NCI-H526 treated with DMSO at 0.1 percent for 48 hours (cell line): ENCODE results near the gene PES1.
"Not testable (repeated sequence)": the region's sequence is repeated elsewhere in the genome, so short reads cannot be mapped to it uniquely, and the experiment has no call there.

Source experiments
- DNase-seq: peaks from one replicate; lab custom pipeline; 2025; lab: John Stamatoyannopoulos, UW

PES1 gene

DNA sequence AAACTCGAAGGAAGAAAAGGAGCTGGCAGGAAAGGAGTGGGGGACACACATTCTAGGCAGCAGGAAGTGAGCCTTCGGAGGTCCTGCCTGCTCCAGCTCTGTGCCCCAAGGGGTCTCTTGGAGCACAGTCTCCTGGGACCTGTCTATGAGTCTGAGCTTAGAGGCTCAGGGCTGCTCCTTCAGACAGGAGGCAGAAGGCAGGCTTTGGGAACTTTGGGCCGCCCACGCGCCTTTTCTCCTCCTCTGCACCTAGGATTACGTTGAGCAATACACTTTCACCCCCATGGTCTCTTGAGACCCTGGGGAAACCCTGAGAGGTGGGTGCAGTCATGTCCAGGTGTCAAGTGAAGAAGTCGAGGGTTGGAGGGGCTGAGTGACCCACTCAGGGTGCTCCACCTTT is 16.2 kb upstream of the PES1 start:
- no peak for DNase-seq

DNA sequence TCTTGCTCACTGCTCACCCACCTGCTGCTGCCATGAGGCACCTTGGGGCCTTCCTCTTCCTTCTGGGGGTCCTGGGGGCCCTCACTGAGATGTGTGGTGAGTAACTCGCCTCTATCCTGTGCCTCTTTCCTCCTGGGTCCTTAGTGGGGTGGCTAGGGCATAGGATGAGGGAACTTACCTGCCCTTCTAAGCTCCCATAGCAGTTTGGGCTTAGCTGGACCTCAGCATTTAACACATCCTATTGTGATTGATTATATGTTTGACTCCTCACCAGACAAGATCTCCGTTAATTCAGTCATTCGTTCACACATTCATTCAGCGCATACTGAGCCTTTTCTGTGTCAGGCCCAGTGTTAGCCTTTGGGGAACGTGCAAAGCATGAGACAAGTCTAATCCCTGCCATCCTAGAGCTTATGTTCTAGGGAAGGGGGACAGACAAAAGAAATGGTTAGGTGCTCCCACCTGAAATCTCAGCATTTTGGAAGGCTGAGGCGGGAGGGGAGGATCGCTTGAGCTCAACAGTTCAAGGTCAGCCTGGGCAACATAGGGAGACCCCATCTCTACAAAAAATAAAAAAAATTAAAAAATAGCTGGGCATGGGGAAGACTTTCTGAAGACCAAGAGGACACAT is 15.7 kb upstream of the PES1 start:
- DNase-seq = no peak

DNA sequence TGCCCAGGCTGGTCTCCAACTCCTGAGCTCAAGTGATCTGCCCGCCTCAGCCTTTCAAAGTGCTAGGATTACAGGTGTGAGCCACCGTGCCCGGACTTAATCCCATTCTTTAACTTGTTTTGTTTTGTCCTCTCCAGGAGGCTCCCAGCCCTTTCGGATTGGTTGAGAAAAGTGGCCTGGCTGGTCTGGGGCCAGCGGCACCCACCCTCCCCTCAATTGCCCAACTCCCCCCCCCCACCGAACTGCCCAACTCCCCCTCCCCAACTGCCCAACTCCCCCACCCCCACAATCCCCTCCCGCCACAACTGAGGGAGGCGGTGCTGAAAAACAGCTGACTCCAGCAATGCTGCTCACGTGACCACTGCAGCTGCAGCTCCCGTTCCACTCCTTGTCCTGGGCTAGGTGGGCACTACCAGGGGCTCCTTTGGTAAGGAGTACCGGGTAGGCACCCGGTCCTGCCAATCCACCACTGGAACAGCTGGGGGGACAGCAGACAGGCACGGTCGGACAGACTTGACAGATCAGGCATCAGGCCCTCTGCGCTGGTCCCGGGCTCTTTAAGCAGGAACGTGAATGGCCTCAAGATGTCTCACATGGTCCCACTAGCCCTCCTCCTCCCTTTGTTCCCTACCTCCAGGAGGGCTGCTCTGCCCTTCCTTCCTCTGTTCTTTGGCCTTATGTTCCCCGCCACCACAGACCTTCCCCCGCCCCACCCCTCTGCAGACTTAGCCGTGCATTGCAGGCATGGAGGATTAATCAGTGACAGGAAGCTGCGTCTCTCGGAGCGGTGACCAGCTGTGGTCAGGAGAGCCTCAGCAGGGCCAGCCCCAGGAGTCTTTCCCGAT is 15.0 kb upstream of the PES1 start, which contains the start of gene TCN2:
TCN2 (plus strand) TSS at position 720 of the 845 bp plus-strand sequence. CDS start 158 bp downstream, outside the sequence.
- DNase-seq = peak; percentile 40

DNA sequence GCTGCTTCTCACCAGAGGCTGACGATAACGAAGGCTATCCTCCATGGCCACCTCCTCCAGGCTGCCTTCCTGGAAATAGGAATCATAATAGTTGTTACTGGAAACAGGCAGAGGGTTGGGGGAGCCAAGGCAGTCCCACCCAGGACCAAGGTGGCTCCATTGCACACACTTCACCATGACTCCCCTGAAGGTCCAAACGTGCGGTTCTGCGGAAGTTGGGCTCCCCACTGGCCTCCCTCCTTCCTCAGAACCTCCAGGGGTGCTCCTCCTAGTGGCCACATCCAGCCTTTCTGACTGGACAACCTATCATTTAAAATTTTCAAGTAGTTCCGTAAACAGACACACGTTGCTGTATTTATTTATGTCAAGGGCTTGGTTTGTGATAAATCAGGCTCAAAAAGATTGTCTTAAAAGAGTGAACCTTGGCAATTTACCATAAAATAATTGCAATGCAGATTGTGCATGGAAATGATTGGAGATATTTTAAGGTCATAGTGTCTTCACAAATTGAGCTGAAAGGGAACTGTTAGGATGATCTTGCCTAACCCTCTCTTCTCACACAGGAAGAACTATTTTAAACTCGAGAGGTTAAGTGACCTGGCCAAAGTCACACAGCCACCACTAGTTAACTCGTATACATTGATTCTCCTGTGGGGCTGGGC is 13.9 kb upstream of the PES1 start:
- DNase-seq = peak; percentile 20

DNA sequence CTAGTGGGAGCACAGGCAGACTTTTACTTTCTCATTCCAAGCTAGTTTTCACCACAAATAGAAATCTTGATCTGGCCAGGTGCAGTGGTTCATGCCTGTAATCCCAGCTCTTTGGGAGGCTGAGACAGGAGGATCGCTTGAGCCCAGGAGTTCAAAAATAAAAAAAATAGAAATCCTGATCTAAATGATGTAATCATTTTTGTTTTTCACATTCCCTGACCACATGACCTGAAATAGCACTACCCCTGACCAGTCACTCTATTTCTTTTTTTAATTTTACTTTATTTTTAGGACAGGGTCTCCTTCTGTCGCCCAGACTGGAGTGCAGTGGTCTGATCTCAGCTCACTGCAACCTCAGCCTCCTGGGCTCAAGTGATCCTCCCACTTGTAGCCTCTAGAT is 13.0 kb upstream of the PES1 start:
- DNase-seq = no peak

DNA sequence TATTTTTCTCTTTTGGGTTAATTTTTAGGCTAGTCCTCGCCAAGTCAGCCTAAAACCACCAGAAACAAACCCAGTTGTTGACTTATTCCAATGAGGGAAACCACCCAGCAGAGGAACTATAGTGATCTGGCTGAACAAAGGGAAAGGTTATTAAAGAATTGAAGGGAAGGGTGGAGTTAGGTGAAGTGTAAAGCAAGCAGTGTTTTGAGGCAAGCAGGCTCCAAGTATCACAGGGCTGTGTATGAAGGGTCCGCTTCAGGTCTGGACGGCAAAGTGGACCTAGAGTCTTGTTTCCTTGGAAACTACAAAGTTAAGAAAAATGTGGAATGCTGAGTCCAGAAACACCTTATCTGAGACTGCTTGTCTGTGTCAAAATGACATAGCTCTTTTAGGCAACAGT is 12.1 kb upstream of the PES1 start:
- peak; percentile 9 for DNase-seq

DNA sequence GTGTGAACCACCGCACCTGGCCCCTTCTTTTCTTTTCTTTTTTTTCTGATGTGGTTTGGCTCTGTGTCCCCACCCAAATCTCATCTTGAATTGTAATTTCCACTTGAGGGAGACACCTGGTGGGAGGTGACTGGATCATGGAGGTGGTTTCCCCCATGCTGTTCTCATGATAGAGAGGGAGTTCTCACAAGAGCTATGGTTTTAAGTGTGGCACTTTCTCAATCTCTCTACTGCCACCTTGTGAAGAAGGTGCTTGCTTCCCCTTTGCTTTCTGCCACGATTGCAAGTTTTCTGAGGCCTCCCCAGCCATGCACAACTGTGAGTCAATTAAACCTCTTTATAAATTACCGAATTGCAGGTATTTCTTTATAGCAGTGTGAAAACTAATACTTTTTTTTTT is 10.3 kb upstream of the PES1 start:
- peak; percentile 20 for DNase-seq

DNA sequence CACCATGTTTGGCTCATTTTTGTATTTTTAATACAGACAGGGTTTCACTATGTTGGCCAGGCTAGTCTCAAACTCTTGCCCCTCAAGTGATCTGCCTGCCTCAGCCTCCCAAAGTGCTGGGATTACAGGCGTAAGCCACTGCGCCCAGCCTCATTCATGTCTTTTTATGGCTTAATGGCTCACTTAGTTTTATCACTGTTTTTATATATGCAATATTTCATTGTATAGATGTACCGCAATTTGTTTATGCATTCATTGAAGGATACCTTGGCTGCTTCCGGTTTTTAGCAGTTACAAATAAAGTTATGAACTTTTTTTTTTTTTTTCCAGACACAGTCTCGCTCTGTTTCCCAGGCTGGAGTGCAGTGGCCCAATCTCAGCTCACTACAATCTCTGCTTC is 9.8 kb upstream of the PES1 start:
- no peak for DNase-seq

DNA sequence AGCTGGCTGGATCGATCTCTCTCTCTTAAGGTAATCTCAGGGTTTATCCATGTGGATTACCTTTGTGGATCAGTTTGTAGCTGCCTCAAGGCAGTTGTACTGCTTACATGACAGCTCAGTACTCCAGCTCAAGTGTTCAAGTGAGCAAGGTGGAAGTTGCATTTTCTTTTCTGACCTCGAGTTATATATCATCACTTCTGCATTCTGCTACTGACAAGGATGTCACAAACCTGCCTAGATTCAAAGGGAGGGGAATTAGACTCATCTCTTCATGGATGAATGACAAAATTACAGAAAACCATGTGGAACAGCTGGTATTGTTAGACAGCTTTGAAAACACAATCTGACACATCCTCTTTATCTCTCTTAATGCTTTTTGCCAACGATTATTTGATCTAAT is 9.2 kb upstream of the PES1 start:
- DNase-seq = no peak

DNA sequence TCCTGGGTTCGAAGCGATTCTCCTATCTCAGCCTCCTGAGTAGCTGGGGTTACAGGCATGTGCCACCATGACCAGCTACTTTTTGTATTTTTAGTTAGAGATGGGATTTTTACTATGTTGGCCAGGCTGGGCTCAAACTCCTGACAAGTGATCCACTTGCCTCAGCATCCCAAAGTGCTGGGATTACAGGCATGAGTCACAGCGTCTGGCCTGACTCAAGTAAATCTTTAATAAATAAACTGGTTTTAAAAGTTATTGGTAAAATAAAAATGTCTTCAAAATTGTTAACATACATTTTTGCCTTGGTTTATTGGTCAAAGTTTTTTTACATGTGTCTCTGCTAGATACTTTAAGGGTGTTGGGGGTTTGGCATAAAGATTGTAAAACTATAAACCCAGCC is 7.3 kb upstream of the PES1 start:
- DNase-seq = no peak

DNA sequence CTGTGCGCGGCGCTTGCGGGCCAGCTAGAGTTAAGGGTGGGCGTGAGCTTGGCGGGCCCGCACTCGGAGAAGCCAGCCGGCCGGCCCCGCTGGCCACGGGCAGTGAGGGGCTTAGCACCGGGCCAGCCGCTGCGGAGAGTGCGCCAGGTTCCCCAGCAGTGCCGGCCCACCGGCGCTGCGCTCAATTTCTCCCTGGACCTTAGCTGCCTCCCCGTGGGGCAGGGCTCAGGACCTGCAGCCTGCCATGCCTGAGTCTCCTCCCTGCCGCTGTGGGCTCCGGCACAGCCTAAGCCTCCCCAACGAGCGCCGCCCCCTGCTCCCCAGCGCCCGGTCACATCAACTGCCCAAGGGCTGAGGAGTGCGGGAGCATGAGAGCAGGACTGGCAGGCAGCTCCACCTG is 5.2 kb upstream of the PES1 start:
- DNase-seq = no peak

DNA sequence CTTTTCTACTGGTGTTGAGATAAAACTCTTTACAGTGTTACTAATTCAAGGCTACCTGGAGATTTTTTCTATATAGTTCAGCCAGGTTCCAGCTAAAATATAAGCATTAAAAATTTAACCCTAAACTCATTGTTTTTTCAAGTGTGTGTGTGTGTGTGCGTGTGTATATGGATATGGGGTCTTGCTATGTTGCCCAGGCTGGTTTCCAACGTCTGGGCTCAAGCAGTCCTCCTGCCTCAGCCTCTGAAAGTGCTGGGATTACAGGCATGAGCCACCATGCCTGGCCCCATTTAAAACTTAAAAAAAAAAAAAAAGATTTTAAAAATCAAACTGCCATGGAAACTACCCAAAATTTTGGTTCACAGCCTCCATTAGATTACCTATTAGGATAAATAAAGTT is 4.5 kb upstream of the PES1 start:
- DNase-seq = no peak

DNA sequence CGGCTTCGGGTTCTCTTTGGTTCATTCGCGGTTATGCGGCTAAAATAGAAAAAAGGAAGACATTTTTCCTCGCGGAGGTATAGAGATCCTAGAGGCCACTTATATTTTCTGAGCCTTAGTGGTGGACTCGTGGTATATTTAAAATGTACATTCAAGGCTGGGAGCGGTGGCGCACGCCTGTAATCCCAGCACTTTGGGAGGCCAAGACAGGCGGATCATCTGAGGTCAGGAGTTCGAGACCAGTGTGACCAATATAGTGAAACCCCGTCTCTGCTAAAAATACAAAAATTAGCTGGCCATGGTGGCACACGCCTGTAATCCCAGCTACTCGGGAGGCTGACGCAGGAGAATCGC is 627 bp upstream of the PES1 start:
- not testable (repeated sequence) for DNase-seq

DNA sequence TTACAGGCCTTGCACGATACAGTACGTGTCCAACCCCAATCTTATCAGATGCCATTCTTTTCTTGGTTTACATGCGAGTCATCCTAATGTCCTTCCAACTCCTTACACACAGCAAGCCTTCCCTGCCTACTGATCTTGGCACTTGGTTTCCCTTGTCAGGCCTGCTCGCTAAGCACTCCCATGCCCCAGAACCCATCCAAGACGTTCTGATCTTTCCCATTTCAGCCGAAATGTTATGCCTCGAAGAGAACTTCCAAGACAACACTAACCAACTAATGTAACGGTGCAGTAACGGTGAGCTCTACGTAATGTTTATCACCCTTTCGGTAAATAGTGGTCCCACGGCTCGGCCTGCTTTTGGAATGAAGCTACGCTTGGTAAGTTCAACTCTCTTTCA is 521 bp downstream of the PES1 start:
- DNase-seq = no peak

DNA sequence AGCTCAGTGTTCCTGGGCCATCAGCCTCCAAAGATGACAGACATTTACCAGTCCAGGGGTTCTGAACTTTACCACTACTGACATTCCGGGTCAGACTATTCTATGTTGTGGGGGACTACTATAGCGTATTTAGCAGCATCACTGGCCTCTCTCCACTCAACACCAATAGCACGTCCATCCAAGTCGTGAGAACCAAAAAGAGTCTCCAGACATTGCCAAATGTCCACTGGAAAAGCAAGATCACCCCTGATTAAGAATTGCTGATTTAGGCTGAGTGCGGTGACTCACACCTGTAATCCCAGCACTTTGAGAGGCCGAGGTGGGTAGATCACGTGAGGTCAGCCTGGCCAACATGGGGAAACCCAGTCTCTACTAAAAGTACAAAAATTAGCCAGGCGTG is 5.3 kb downstream of the PES1 start:
- DNase-seq = no peak

DNA sequence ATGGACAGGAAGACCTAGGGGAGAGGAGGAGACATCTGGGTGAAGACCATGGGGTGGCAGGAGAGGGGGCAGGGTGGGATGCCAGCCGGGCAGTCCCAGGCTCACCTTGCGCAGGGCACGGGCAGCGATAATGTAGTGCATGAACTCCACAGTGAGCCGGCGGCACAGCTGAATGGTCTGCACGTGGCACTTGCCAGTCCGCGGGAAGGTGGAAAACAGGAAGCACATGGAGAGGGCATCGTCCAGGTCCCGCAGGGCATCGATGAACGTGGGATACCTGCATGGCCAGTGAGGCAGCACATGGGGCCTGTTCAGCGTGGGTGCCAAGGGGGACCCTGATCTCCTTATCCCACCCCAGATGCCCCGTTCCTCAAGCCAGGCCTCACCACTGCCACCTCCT is 7.3 kb downstream of the PES1 start:
- DNase-seq = no peak

DNA sequence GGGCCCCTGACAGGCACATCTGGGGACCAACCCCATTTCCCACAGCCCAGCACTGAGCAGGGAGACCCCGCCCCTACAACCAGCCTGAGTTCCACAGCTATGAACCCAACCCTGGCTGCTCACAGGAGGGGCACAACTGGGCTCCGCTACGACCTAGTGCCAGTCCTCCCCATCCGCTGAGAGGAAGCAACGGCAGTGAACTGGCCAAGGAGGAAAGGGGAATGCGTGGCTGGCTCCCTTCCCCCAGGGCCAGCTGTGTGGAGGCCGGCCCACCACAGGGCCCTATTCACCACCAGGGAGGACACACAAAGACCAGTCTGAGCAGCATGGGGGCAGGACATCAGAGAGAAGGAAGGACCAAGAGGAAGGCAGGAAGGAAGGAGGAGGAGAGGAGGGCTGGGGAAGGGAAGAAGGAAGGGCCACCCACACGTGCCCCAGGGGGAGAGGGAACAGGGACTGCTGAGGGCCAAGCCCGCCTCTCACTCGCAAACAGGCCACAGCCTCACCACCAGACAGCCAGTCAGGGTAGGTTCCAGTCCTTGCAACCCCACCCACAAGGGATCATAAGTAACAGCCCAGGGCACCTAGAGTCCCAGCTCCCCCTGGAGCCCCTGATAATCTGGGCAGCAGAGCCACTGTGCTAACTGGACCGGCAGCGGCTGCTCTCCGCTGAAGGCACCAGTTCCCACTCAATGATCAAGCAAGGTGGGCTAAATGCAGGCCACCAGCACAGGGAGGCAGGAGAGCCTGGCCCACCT is 8.7 kb downstream of the PES1 start:
- DNase-seq = no peak

DNA sequence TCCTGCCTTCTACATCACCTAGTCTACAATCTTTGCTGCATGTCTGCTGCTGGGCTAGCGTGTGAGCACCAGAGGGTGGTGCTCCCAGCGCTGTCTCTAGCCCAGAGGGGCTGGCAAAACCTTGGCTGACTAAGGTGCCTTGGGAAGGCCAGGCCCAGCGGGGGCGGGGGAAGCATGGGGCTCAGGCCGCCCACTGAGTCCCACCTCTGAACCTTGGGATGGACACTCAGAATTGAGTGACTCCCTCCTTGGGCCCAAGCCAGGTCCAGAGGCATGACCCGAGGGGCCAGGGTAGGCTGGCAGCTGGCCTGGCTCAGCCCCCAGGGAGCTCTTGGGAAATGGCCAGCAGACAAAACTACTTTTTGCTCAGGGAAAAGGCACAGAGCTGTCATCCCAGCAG is 9.7 kb downstream of the PES1 start:
- no peak for DNase-seq

DNA sequence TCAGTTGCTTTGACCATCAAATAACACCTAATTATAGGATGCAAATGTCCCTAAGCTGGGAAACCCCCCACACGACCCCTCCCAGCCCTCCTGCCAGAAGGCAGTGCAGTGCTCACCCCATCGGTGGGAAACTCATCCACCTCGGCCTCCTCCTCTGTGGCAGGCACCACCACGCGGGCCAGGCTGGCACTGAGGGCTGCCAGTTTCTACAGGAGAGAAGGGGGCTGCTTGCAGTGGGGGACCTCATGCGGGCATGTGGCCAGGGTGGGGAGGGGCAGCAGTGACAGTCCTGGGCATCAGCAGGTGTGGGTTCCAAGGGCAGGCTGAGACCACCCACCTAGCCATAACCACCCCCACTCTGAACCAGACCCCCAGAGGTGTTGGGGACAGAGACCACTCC is 10.8 kb downstream of the PES1 start:
- DNase-seq = no peak

DNA sequence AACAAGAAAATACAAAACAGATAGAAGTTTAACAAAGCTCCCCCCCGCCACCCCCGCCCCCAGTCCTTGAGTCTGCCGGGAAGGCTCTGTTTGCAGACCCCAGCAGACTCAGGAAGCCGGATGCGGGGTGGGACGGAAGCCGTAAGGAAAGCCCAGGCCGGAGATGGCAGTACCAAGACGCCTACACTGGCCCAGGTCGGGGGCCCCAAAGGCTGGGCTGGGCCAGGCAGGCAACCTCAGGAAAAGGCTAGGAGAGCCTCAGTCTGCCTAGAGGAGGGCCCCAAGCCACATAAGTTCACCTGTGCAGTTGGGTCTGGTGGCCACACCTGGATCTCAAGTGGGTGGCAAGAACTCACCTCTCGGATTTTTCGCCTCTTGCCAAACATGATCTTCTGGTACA is 13.2 kb downstream of the PES1 start:
- no peak for DNase-seq

DNA sequence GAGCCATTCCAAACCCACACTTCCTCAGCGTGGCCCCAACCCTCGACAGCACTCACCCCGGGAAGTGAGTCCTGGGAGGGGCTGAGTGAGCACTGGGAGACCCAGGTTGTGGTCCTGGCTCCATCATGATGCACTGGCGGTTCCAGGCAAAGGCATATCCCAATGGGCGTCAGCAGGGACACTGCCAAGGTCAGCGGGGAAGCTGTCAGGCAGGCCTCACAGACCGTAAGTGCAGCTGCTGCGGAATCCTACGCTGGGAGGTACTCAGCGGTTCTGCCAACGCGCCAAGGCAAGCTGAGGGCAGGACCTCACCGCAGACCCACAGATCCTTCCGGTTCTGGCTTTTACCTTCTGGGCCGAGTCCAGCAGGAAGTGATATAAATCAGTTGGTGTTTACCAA is 15.9 kb downstream of the PES1 start:
- no peak for DNase-seq

DNA sequence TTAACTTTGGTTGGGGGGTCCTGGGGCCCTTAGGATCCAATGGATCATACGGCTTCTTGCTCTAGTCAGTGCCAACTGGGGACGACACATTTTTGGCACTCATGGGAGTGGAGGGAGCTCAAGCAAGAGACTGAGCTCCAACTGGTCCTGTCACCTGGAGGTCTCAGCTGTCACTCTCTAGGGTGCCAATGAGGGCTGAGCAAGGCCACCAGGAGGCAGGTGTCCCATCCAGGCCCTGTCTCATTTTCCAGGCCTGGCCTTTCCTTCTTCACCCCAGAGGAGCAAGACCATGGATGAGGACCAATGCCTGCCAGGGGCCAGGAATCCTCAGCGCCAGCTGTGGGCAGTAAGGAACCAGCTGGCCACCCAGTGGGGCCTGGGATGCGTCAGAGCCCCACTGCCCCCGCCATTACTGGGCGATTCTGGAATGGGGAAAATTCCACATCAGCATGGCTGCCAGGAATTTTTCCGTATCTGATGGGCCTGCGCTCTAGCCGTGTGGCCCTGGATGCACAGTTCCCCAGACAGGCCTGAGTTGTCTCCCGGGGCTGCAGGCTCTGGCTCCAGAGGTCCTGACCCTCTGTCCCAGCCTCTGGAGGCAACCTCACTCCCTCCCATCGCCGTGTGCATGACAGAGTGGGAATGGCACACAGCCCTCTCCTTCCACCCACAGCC is 16.6 kb downstream of the PES1 start:
- DNase-seq = no peak
